Gastrocnemius medialis (tissue), 4 donors: ENCODE results near the gene RNU6-1.

Experiments used
- CTCF ChIP-seq, 5 experiments: fragments of 450-650 bp in 3 of 5; fragments of 200-600 bp in 2 of 5; sonication (generic) in 2 of 5; IDR thresholded peaks in 4 of 5; conservative IDR thresholded peaks in 1 of 5; 1 replicate in 4 of 5; 2 replicates in 1 of 5; pipeline ENCODE4 v1.5.1; 2016 to 2019; ENCODE audit warnings: antibody characterized with exemption in 5 of 5, mild to moderate bottlenecking in 3 of 5, moderate library complexity in 3 of 5
- POLR2A ChIP-seq, 2 donors: fragments of 450-650 bp; IDR thresholded peaks; one replicate each; pipeline ENCODE4 v1.6.1; 2017; ENCODE audit warnings: antibody characterized with exemption in 2 of 2, mild to moderate bottlenecking in 2 of 2, moderate library complexity in 2 of 2

- no peak for TF ChIP-seq POLR2A (IDR thresholded peaks at IDR 0.05)
- TF ChIP-seq CTCF (IDR thresholded peaks at IDR 0.05 in 4 of 5, conservative IDR thresholded peaks at IDR 0.05 in 1 of 5), result no peak
These were observed 30.4 kb downstream of the RNU6-1 start for GRCh38 chr15:67809441-67809840.
